Stimulated activated CD8-positive, alpha-beta memory T cell treated with anti-CD3 and anti-CD28 coated beads, Interleukin-7, amount 100 ng/mL, for 24 hours (primary cell): ENCODE data around the gene HOXA5.

Experiments
- DNase-seq: peaks from one replicate; pipeline ENCODE4 v3.0.0-alpha.2; 2020; ENCODE audit warnings: low read depth

HOXA5 gene

GRCh38 chr7:27159266-27160144, 16.0 kb upstream of the HOXA5 start:
- DNase-seq, result no peak

DNA sequence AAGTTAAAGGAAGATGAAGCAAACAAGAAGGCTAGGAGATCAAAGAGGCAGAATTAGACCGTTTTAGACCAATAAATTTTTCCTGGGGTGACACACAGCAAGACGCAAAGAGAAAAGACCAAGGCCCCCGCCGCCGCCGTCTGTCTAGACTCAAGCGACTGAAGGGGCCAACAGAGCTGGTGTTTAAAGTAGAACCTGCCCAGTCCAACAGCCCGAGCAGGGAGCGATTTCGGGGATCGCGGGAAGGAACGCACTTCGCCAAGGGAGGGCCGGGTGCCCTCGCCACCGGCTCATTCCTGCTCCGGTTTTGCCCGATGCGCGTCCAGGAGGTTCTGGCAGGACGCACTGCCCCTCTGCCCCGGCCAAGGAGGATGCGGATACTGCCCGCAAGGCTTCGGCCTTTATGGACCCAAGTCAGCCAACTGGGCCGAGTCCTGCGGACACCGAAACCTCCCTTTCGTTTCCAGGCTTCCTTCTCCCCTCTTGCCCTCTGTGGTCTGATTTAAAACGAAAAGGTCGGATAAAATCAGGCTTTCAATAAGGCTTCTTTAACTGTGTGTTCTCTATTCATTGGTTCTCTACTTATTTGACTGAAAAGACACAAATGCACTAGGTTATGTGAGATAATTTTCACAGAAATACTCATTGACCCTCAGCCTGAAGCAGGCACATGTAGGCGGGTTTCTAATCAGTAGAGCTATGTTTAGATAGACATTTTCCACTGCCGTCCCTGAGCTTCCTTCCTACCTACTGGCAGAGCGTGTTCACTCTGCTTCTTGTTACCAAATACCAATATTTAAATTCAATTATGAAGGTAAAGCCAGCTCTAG, 15.2 kb upstream of the HOXA5 start:
- DNase-seq, result no peak

- DNase-seq, result no peak
Measured at GRCh38 chr7:27157702-27158431, 14.4 kb upstream of the HOXA5 start.

DNA sequence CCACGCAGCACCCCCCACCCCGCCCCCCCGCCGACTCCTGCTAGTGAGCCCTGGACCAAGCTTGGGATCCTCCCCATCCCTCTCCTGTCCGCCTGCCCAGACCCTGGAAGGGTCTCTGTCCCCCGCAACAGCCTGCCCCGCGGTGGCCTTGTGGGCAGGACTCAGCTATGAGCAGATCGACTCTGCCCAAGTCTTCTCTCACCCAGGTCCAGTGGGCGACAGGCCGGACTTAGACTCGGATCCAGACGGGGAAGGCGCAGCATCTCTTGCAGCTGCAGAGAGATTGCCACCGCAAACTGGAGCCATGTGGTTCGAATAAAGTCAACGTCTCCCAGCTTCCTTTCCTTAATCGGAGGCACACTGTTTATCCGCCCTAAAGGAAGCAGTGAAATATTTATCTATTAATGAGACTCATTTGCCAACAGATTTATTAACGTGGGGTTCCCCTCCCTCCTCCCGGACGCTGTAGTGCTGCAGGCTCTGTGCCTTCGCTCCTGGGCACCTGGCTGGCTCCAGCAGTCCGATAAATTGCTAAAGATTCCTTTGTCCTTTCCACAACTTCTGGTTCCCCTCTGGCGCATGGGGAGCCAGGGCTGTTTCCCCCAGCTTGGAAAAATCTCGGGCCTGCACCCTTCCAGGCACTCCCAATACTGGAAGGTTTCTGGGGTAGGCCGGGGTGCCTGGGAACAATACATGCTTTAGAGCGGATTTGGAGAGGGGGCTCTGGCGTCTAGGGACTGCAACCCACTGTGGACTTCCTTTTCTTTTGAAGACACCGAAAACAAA, 13.6 kb upstream of the HOXA5 start:
- no peak for DNase-seq

DNA sequence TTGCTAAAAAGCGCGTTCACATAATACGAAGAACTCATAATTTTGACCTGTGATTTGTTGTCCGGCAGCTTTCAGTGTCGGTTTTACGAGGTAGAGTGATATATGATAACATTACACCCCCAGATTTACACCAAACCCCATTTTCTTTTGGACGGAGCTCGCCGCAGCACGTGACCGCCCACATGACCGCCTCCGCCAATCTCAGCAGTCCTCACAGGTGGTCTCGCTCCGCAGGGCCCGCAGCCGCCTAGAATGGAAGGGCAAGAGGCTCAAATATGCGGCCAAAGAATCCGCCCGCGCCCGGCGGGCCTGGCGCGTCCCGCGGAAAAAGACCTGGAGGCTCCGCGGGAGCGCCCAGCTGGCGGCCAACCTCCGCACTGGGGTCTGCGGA, 13.0 kb upstream of the HOXA5 start, which contains the start of gene HOXA7:
Gene HOXA7 (minus strand): TSS at position 168 of the 391 bp plus-strand sequence. CDS start 130 bp downstream, at position 38.
- no peak for DNase-seq

- DNase-seq, result no peak
Measured at GRCh38 chr7:27155816-27156507, 12.5 kb upstream of the HOXA5 start.

DNA sequence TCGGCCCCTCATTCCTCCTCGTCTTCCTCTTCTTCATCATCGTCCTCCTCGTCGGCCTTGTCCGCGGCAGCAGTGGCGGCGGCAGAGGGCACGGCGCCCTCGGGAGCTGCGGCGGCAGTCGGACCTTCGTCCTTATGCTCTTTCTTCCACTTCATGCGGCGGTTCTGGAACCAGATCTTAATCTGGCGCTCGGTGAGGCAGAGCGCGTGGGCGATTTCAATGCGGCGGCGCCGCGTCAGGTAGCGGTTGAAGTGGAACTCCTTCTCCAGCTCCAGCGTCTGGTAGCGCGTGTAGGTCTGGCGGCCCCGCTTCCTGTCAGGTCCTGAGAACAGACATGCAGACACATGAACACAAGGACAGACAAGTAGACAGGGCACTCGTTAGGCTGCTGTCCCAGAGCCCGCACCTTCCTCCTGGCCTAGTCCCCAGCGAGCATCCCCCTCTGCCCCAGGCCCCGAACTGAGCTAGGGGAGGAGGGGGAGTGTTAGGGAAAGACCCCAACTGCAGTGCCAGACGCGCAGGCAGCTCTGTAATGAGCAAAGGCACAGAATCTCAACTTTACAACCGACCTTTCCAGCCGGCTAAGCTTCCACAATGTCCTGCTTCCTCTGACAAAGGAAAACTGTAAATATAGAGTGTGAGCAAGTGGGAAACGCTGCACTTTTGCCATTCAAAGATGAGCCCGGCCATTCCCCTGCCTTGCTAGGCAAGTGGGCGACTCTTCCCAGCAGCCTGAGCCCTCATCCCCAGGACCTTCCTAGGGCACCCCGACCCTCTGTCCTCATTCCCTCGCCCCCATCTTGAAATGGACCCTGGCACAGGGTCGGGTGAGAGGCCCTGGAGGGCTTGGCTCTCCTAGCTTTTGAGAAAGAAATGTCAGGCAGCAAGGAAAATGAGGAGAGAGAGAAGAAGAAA, 11.7 kb upstream of the HOXA5 start:
- DNase-seq, result no peak

DNA sequence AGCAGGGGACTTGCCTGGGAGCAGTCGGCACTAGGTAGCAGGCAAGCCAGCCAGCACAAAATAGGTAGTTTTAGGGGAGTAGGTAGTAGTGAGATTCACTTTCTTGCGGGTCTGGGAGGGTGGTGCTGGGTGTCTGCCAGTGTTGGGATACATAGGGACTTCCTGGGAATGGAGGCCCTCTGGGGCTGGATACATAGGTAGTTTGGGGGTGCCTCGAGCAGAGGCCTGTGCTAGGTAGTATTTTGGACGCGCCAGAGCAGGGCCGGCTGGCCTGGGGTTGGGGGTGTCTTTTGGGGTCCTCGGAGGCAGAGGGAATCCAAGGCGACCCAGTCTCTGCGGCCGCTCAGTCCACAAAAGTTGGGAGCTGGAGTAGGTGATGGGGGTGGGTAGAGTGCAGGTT, 10.9 kb upstream of the HOXA5 start:
- no peak for DNase-seq

DNA sequence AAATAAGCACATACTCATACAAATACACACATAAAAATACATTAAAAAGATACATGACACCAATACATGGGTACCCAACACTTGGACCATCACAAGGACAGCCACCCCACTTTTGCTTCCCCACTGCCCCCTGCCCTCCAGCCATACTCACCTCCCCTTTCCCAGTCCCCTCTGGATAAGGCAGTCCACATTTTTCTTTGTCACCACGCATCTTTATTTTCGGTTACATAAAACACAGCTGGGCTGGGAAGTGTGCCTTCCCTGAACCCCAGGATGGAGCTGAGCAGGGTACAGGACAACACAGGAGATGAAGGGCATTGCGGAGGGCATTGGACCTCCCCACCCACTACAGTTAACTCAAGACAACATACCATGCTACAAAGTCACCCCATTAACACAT, 10.0 kb upstream of the HOXA5 start:
- DNase-seq, result no peak

- DNase-seq, result no peak
Measured at GRCh38 chr7:27152816-27153442, 9.4 kb upstream of the HOXA5 start.

GRCh38 chr7:27151931-27152815, 8.7 kb upstream of the HOXA5 start, which contains the start of gene HOXA3:
Gene HOXA3 (minus strand): TSS chr7:27152583. CDS start chr7:27110640, 41,943 bp downstream.
- DNase-seq, result no peak

DNA sequence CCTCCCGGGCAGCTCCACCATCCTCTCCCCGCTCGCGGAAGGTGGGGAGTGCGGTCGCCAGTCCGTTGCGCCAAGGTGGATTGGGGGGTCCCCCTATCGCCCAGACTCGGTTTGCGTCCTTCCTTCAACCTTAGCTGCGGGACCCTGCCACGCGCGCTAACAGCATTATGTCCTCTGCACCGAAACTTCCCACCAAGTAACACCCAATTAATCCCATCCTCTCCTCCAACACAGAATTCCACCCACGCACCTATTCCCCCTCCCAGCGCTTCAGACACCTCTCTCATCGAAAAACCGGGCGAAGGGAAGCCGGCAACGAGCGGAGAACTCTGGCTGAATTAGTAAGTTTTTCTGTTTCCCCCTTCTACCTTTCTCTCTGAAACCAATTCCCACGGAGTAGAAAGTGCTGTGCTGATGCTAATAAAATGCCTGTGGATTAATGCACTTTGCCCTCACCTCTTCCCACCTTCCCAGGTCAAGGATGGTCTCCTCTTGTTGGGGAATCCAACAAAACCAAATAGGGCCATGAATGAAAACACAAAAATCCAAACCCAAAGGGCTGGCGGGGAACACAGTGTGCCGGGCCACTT, 8.0 kb upstream of the HOXA5 start:
- DNase-seq, result no peak

DNA sequence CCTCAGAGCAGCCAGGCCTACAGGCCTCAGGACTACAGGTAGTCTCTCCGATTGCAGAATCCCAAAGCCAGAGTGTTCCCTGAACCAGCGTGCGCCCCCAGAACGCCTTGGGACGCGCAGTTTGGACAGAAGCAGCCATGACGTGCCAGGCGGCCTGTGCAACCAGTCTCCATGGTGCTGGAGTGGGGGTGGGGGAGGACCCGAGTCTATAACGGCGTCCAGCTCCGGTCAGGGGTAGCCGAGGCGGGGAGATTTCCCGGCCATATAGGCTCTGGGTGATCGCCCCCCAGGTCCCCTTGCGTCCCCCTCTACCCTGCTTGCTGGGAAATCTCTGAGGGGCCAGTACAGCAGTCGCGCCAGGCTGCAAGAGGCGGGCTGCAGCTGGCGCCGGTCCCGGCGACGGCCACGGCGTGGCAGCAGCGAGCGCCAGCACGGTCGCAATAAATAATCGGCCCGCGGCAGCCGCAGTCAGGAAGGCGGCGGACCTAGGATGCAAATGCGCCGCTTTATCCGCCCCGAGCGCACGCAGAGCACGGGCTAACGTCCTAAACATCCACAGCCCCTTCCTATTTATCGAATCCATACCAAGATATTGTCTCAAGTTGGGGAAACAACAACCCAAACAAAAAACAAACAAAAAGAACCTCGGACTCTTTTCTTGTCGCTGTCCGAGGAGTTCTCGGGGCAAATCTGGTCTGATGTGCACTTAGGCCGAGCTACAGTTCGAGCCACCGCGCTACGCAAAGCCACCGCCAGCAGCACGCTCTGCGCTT, 7.3 kb upstream of the HOXA5 start:
- no peak for DNase-seq

GRCh38 chr7:27149842-27150567, 6.5 kb upstream of the HOXA5 start:
- no peak for DNase-seq

- no peak for DNase-seq
Measured at GRCh38 chr7:27148756-27149641, 5.5 kb upstream of the HOXA5 start.
